PFSK-1 (cell line): Measurements from ENCODE around the gene PRELID1.

ENCODE experiments used
- POLR2AphosphoS5 ChIP-seq: IDR thresholded peaks from 2 replicates; pipeline ENCODE4 v1.6.1; 2012; ENCODE audit warnings: low read depth, mild to moderate bottlenecking, control low read depth, low read length, moderate library complexity
- REST ChIP-seq, 2 experiments: IDR thresholded peaks; 2 replicates each; pipeline versions ENCODE4 v1.6.1 to v1.8.0; 2011 to 2012; ENCODE audit warnings: low read depth in 2 of 2, low read length in 2 of 2, control low read depth in 1 of 2, inconsistent platforms in 1 of 2, mild to moderate bottlenecking in 1 of 2, moderate library complexity in 1 of 2; ENCODE audit not compliant: insufficient read depth in 1 of 2
- TAF1 ChIP-seq: IDR thresholded peaks from 2 replicates; pipeline ENCODE4 v1.6.1; 2012; ENCODE audit warnings: low read length, control low read depth, borderline replicate concordance; ENCODE audit not compliant: insufficient read depth

GRCh38 chr5:177295924-177296323, 7.7 kb upstream of the PRELID1 start:
- TF ChIP-seq REST (IDR thresholded peaks at IDR 0.05; ENCODE audit: insufficient read depth in 1 of 2, low read depth in 2 of 2, low read length in 2 of 2), result no peak
- TF ChIP-seq TAF1, result no peak
- TF ChIP-seq POLR2AphosphoS5, result no peak
